Measurements from ENCODE around the gene ANKDD1B.

The ANKDD1B gene

GRCh38 chr5:75660678-75661465 lies 49.6 kb downstream of the ANKDD1B start:
- TF ChIP-seq CTCF (conservative IDR thresholded peaks at IDR 0.05; ENCODE audit: low read depth, low read length), result no peak
- no peak overlapping the region for H3K4me3 ChIP-seq (ENCODE audit: low read depth, low read length)
- DNase-seq (ENCODE audit: low read depth), result no peak

- no peak for DNase-seq (ENCODE audit: low read depth)
- no peak for TF ChIP-seq CTCF (conservative IDR thresholded peaks at IDR 0.05; ENCODE audit: low read depth, low read length)
- no peak overlapping the region for H3K4me3 ChIP-seq (ENCODE audit: low read depth, low read length)
These were observed 50.8 kb downstream of the ANKDD1B start for GRCh38 chr5:75662061-75662460.

GRCh38 chr5:75663579-75664284 lies 52.5 kb downstream of the ANKDD1B start:
- H3K4me3 ChIP-seq (ENCODE audit: low read depth, low read length), result no peak overlapping the region
- no peak for TF ChIP-seq CTCF (conservative IDR thresholded peaks at IDR 0.05; ENCODE audit: low read depth, low read length)
- DNase-seq (ENCODE audit: low read depth), result no peak

- TF ChIP-seq CTCF (conservative IDR thresholded peaks at IDR 0.05; ENCODE audit: low read depth, low read length), result no peak
These were observed 53.7 kb downstream of the ANKDD1B start for GRCh38 chr5:75664979-75665378.

GRCh38 chr5:75666801-75667200 lies 55.5 kb downstream of the ANKDD1B start:
- H3K4me3 ChIP-seq (ENCODE audit: low read depth, low read length), result no peak overlapping the region
- TF ChIP-seq CTCF (conservative IDR thresholded peaks at IDR 0.05; ENCODE audit: low read depth, low read length), result peak; percentile 22
- DNase-seq (ENCODE audit: low read depth), result peak; percentile 31

More at GRCh38 chr5:75664979-75665378, 53.7 kb downstream of the ANKDD1B start:
- no peak overlapping the region for H3K4me3 ChIP-seq (ENCODE audit: low read depth, low read length)
- DNase-seq (ENCODE audit: low read depth), result no peak

GRCh38 chr5:75667586-75667985 lies 56.3 kb downstream of the ANKDD1B start:
- TF ChIP-seq CTCF (conservative IDR thresholded peaks at IDR 0.05; ENCODE audit: low read depth, low read length), result peak; percentile 43
- H3K4me3 ChIP-seq (ENCODE audit: low read depth, low read length), result no peak overlapping the region
- DNase-seq (ENCODE audit: low read depth), result peak; percentile 41

Measured in choroid plexus epithelial cell (primary cell).